Gastrocnemius medialis (tissue), 4 donors: ENCODE results near the gene C11orf98.
A peak's percentile ranks its signal among the peaks of the same experiment; 100 is the strongest.

Source experiments
- POLR2A ChIP-seq, 2 donors: fragments of 450-650 bp; IDR thresholded peaks; one replicate each; pipeline ENCODE4 v1.6.1; 2017; ENCODE audit warnings: antibody characterized with exemption in 2 of 2, mild to moderate bottlenecking in 2 of 2, moderate library complexity in 2 of 2
- TF ChIP-seq, protein P1 (sequence below), 5 experiments: fragments of 450-650 bp in 3 of 5; fragments of 200-600 bp in 2 of 5; sonication (generic) in 2 of 5; IDR thresholded peaks in 4 of 5; conservative IDR thresholded peaks in 1 of 5; 1 replicate in 4 of 5; 2 replicates in 1 of 5; pipeline ENCODE4 v1.5.1; 2016 to 2019; ENCODE audit warnings: antibody characterized with exemption in 5 of 5, mild to moderate bottlenecking in 3 of 5, moderate library complexity in 3 of 5

DNA sequence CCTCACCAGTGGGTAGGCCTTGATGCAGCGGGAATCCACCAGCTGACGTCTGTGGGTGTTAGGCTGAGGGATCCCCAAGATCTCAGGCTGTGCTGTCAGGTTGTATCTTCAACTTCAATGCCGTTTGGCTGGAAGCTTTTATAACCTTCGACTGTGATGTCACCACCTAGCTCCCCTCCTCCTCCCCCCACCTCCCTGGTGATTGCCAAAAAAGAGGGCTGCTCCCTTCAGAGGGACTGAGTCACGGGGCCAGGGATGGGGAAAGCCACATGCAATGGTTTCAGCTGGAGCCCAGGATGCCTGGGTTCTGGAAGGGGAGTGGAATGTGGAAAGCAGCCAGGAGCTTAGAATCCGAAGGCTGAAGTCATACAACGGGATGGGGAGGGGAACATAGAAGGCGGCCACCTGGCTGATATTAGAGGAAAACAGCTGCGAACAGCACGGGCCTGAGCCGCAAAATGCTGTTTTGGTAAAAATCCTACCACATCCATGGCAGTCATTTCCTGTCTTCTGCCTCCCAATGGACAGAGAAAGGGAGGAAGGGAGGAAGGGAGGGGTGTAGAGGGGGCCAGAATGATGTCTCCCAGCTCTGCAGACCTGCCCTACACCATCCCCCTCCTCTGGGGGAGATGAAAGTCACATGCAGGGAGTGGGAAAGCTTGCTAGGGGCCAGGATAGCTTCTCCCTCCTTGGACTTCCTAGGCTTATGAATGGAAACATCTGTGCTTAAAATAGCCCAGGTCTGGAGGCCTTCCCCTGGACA, 24.6 kb upstream of the C11orf98 start, which contains the start of gene LRRN4CL:
- peak; percentile 46 to 66 for TF ChIP-seq POLR2A (IDR thresholded peaks at IDR 0.05)
- TF ChIP-seq, protein P1, sequence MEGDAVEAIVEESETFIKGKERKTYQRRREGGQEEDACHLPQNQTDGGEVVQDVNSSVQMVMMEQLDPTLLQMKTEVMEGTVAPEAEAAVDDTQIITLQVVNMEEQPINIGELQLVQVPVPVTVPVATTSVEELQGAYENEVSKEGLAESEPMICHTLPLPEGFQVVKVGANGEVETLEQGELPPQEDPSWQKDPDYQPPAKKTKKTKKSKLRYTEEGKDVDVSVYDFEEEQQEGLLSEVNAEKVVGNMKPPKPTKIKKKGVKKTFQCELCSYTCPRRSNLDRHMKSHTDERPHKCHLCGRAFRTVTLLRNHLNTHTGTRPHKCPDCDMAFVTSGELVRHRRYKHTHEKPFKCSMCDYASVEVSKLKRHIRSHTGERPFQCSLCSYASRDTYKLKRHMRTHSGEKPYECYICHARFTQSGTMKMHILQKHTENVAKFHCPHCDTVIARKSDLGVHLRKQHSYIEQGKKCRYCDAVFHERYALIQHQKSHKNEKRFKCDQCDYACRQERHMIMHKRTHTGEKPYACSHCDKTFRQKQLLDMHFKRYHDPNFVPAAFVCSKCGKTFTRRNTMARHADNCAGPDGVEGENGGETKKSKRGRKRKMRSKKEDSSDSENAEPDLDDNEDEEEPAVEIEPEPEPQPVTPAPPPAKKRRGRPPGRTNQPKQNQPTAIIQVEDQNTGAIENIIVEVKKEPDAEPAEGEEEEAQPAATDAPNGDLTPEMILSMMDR (IDR thresholded peaks at IDR 0.05 in 4 of 5, conservative IDR thresholded peaks at IDR 0.05 in 1 of 5) = no peak
